Naive thymus-derived CD8-positive, alpha-beta T cell (primary cell): ENCODE results near the gene TMEM175. TPM values are rescaled to one million over a fixed set of nuclear protein-coding genes. Genes with fewer than 3 reads are reported as not detected.
"Not testable (repeated sequence)": the region's sequence is repeated elsewhere in the genome, so short reads cannot be mapped to it uniquely, and the experiment has no call there.

Experiments
- ATAC-seq, 2 donors: fragments of 150-1000 bp; cut with Tn5 transposase in 1 of 2; sonication (Bioruptor Pico), chemical (Tn5 transposase) in 1 of 2; 1 replicate in 1 of 2; 2 replicates in 1 of 2; pipeline ENCODE4 v1.10.0; 2021; ENCODE audit warnings: mild to moderate bottlenecking in 2 of 2, moderate library complexity in 2 of 2
- POLR2A ChIA-PET: fragments of 350-600 bp; sonication (Branson Sonifier 250); formaldehyde crosslinking; loops from one replicate; lab custom pipeline; 2021; ENCODE audit warnings: antibody characterized with exemption; lab: Charles Lee
- DNase-seq, 10 donors: peaks; one replicate each; pipeline versions ENCODE4 v3.0.0 to v3.0.0-alpha.2; 2020 to 2022
- H3K27ac Mint-ChIP-seq, 10 donors: one replicate each; pipeline ENCODE4 v1.8.0; 2020 to 2022; ENCODE audit warnings: mild to moderate bottlenecking in 10 of 10, mixed read lengths in 10 of 10, moderate library complexity in 4 of 10, inconsistent platforms in 1 of 10
- H3K27me3 Mint-ChIP-seq, 5 donors: one replicate each; pipeline ENCODE4 v1.8.0; 2021 to 2022; ENCODE audit warnings: mixed read lengths in 5 of 5
- H3K36me3 Mint-ChIP-seq, 3 donors: one replicate each; pipeline ENCODE4 v1.8.0; 2020 to 2022; ENCODE audit warnings: mixed read lengths in 3 of 3, mild to moderate bottlenecking in 2 of 3, inconsistent platforms in 1 of 3
- H3K4me1 Mint-ChIP-seq, 4 donors: one replicate each; pipeline ENCODE4 v1.8.0; 2021 to 2022; ENCODE audit warnings: mixed read lengths in 4 of 4
- H3K4me3 Mint-ChIP-seq, 10 donors: one replicate each; pipeline ENCODE4 v1.8.0; 2020 to 2022; ENCODE audit warnings: mild to moderate bottlenecking in 10 of 10, mixed read lengths in 10 of 10, moderate library complexity in 6 of 10, inconsistent platforms in 1 of 10
- H3K9me3 Mint-ChIP-seq, 9 donors: one replicate each; pipeline ENCODE4 v1.8.0; 2020 to 2022; ENCODE audit warnings: mixed read lengths in 9 of 9, mild to moderate bottlenecking in 3 of 9, inconsistent platforms in 1 of 9, moderate library complexity in 1 of 9
- polyA plus RNA-seq, 3 donors: library from polyadenylated mRNA; unstranded; fragments of 300-500 nt; fragmentation: Illumina TruSeq; gene quantifications; one replicate each; pipeline ENCODE4 v1.2.3, GENCODE V29; 2021
- total RNA-seq, 8 experiments: library from RNA in 2 of 8; stranded (reverse) in 2 of 8; gene quantifications; one replicate each; pipeline ENCODE4 v1.2.3 and lab custom pipeline; 2021 to 2026

Gene TMEM175
- total and polyA plus RNA-seq, 5 experiments from 2014 or later: 6.4 to 72.9 (median 14.7) TPM

GRCh38 chr4:924107-925096, 7.9 kb upstream of the TMEM175 start:
- POLR2A ChIA-PET: interaction anchor here (0.6 to 0.7 kb wide), 3 partner anchors 17 to 140 kb away, joined by 3 to 5 read pairs (median 3); no protein-coding TSS in a partner anchor
- Mint-ChIP-seq H3K27me3 (no peaks in the 10 kb centered on the region), H3K27ac (peak overlapping the region in 8 of 10 donors; percentile 25 to 77 (median 49)), H3K4me3 (peak overlapping the region in 5 of 10 donors; percentile 4 to 32 (median 18)), H3K36me3 (peaks cover 0 to 24% (median 0%) of the 10 kb centered on the region in 3 donors), H3K9me3 (peaks cover 0 to 2% (median 0%) of the 10 kb centered on the region in 9 donors), H3K4me1 (peaks cover 40 to 83% (median 67%) of the 10 kb centered on the region in 4 donors)
- DNase-seq (peak in 1 of 10 donors; percentile 30), ATAC-seq (peak; percentile 57 to 82)

- Mint-ChIP-seq H3K27ac (peak overlapping the region in 4 of 10 donors; percentile 40 to 77 (median 60)), H3K4me3 (peak overlapping the region in 1 of 10 donors; percentile 7)
- ATAC-seq: no peak
Observed at GRCh38 chr4:925171-925570, 7.1 kb upstream of the TMEM175 start.

GRCh38 chr4:925771-926500, 6.3 kb upstream of the TMEM175 start:
- POLR2A ChIA-PET: no interaction called here
- DNase-seq (no peak), ATAC-seq (no peak)
- peaks cover 0 to 19% (median 0%) of the 10 kb centered on the region in 3 donors for H3K36me3 Mint-ChIP-seq
- H3K9me3 Mint-ChIP-seq: no peaks in the 10 kb centered on the region
- H3K4me3 Mint-ChIP-seq: peak overlapping the region in 7 of 10 donors; percentile 2 to 58 (median 12)
- H3K27me3 Mint-ChIP-seq: no peaks in the 10 kb centered on the region
- H3K4me1 Mint-ChIP-seq: peaks cover 40 to 87% (median 68%) of the 10 kb centered on the region in 4 donors
- H3K27ac Mint-ChIP-seq: peak overlapping the region in 7 of 10 donors; percentile 1 to 77 (median 45)

More at GRCh38 chr4:925171-925570, 7.1 kb upstream of the TMEM175 start:
- DNase-seq: no peak
- Mint-ChIP-seq H3K9me3 (no peaks in the 10 kb centered on the region), H3K36me3 (peaks cover 0 to 21% (median 0%) of the 10 kb centered on the region in 3 donors), H3K4me1 (peaks cover 36 to 85% (median 63%) of the 10 kb centered on the region in 4 donors), H3K27me3 (no peaks in the 10 kb centered on the region)
- POLR2A ChIA-PET: no interaction called here

- Mint-ChIP-seq H3K27ac (peak overlapping the region in 6 of 10 donors; percentile 12 to 77 (median 50)), H3K4me3 (peak overlapping the region in 3 of 10 donors; percentile 2 to 58 (median 12)), H3K36me3 (peaks cover 0 to 16% (median 0%) of the 10 kb centered on the region in 3 donors), H3K4me1 (peaks cover 44 to 87% (median 70%) of the 10 kb centered on the region in 4 donors), H3K27me3 (no peaks in the 10 kb centered on the region), H3K9me3 (no peaks in the 10 kb centered on the region)
- DNase-seq: no peak
- ATAC-seq: no peak
- POLR2A ChIA-PET: no interaction called here
Observed at GRCh38 chr4:926538-926937, 5.7 kb upstream of the TMEM175 start.

- ATAC-seq, H3K4me3 Mint-ChIP-seq, DNase-seq, H3K36me3 Mint-ChIP-seq, H3K9me3 Mint-ChIP-seq, H3K27me3 Mint-ChIP-seq: not testable (repeated sequence)
- Mint-ChIP-seq H3K27ac (peak overlapping the region in 1 of 10 donors; percentile 18), H3K4me1 (peaks cover 40 to 83% (median 67%) of the 10 kb centered on the region in 4 donors)
- POLR2A ChIA-PET: interaction anchor here (0.6 kb wide), 1 partner anchor 199 kb away, joined by 4 read pairs; no protein-coding TSS in a partner anchor
Observed at GRCh38 chr4:927566-927965, 4.7 kb upstream of the TMEM175 start.

- no peak for ATAC-seq
- peak overlapping the region in 5 of 10 donors; percentile 7 to 56 (median 27) for H3K4me3 Mint-ChIP-seq
- peaks cover 0 to 5% (median 0%) of the 10 kb centered on the region in 5 donors for H3K27me3 Mint-ChIP-seq
- H3K27ac Mint-ChIP-seq: peak overlapping the region in 7 of 10 donors; percentile 32 to 74 (median 63)
- H3K36me3 Mint-ChIP-seq: peaks cover 0 to 5% (median 0%) of the 10 kb centered on the region in 3 donors
- DNase-seq: no peak
- no peaks in the 10 kb centered on the region for H3K9me3 Mint-ChIP-seq
- peaks cover 37 to 81% (median 67%) of the 10 kb centered on the region in 4 donors for H3K4me1 Mint-ChIP-seq
- POLR2A ChIA-PET: interaction anchor here (0.7 kb wide), 2 partner anchors 84 to 178 kb away, joined by 3 to 4 read pairs; no protein-coding TSS in a partner anchor
Observed at GRCh38 chr4:929096-929765, 3.0 kb upstream of the TMEM175 start.

GRCh38 chr4:930028-930551, 2.2 kb upstream of the TMEM175 start:
- H3K27ac Mint-ChIP-seq: peak overlapping the region; percentile 88 to 99 (median 96)
- peaks cover 0 to 2% (median 0%) of the 10 kb centered on the region in 3 donors for H3K36me3 Mint-ChIP-seq
- ATAC-seq: no peak
- POLR2A ChIA-PET: interaction anchor here (0.5 to 0.7 kb wide), 4 partner anchors 40 to 179 kb away, joined by 3 to 4 read pairs (median 4); no protein-coding TSS in a partner anchor
- DNase-seq: no peak
- H3K4me1 Mint-ChIP-seq: peaks cover 33 to 81% (median 65%) of the 10 kb centered on the region in 4 donors
- peaks cover 0 to 5% (median 0%) of the 10 kb centered on the region in 5 donors for H3K27me3 Mint-ChIP-seq
- H3K4me3 Mint-ChIP-seq: peak overlapping the region; percentile 92 to 98 (median 94)
- no peaks in the 10 kb centered on the region for H3K9me3 Mint-ChIP-seq

- Mint-ChIP-seq H3K4me3 (peak overlapping the region; percentile 92 to 98 (median 94)), H3K27me3 (peaks cover 0 to 5% (median 0%) of the 10 kb centered on the region in 5 donors), H3K36me3 (peaks cover 0 to 2% (median 0%) of the 10 kb centered on the region in 3 donors), H3K4me1 (peaks cover 30 to 82% (median 58%) of the 10 kb centered on the region in 4 donors), H3K9me3 (no peaks in the 10 kb centered on the region), H3K27ac (peak overlapping the region; percentile 88 to 99 (median 96))
- ATAC-seq (no peak), DNase-seq (no peak)
- POLR2A ChIA-PET: interaction anchor here (1.2 to 2.9 kb wide), 4 partner anchors 9 to 594 kb away, joined by 3 to 11 read pairs (median 6); partner anchors contain the start of gene IDUA
Observed at GRCh38 chr4:930827-931193, 1.4 kb upstream of the TMEM175 start.

- ATAC-seq (no peak), DNase-seq (peak in 3 of 10 donors; percentile 9 to 25 (median 18))
- Mint-ChIP-seq H3K27me3 (peaks cover 0 to 5% (median 0%) of the 10 kb centered on the region in 5 donors), H3K27ac (peak overlapping the region; percentile 88 to 99 (median 96)), H3K9me3 (no peaks in the 10 kb centered on the region), H3K4me3 (peak overlapping the region; percentile 92 to 98 (median 94)), H3K4me1 (peaks cover 28 to 82% (median 52%) of the 10 kb centered on the region in 4 donors), H3K36me3 (peaks cover 0 to 2% (median 0%) of the 10 kb centered on the region in 3 donors)
- POLR2A ChIA-PET: interaction anchor here (0.7 to 2.9 kb wide), 10 partner anchors 10 to 595 kb away, joined by 3 to 11 read pairs (median 4); partner anchors contain the start of genes DGKQ and IDUA
Observed at GRCh38 chr4:931194-931959, 883 bp upstream of the TMEM175 start.

GRCh38 chr4:932713-933070, 432 bp downstream of the TMEM175 start:
- peaks cover 28 to 84% (median 51%) of the 10 kb centered on the region in 4 donors for H3K4me1 Mint-ChIP-seq
- ATAC-seq (no peak), DNase-seq (no peak)
- peak overlapping the region; percentile 92 to 98 (median 94) for H3K4me3 Mint-ChIP-seq
- POLR2A ChIA-PET: interaction anchor here (0.7 to 2.9 kb wide), 10 partner anchors 19 to 268 kb away, joined by 3 to 11 read pairs (median 4); partner anchors contain the start of genes DGKQ and IDUA
- peak overlapping the region; percentile 89 to 99 (median 96) for H3K27ac Mint-ChIP-seq
- H3K9me3 Mint-ChIP-seq: no peaks in the 10 kb centered on the region
- H3K27me3 Mint-ChIP-seq: peaks cover 0 to 5% (median 0%) of the 10 kb centered on the region in 5 donors
- H3K36me3 Mint-ChIP-seq: peaks cover 0 to 2% (median 0%) of the 10 kb centered on the region in 3 donors
